ENCODE data around the gene CADM1.

Gene CADM1

DNA sequence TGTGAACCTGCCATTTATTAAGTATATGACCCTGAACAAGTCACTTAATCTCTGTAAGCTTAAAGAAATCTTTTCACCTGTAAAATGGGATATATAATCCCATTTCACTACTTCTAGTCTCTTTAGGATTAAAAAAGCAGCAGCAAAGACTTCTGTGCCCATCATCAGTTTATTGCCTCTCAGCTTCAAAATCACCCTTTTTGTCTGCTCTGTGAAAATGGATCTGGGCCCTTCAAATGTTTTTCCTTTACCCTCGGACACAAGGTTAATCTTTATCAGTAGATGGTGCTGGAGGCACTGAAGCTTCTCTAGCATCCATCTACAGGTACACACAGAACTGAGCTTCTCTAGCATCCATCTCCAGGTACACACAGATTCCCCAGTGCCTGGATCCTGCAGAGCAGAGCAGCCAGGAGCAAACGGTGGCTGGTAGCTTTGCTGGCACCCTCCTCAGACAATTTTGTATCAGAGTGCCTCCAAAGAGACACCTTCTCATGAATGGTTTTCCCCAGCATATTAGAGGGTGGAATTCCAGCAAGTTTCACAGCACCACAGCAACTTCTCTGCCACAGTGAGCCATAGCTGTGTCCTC lies 56.8 kb downstream of the CADM1 start:
- DNase-seq (ENCODE audit: low read depth, low spot score): no peak

- no peak for DNase-seq (ENCODE audit: low read depth, low spot score)
Observed at GRCh38 chr11:115446214-115446613, 58.0 kb downstream of the CADM1 start.

- no peak for DNase-seq (ENCODE audit: low read depth, low spot score)
Observed at GRCh38 chr11:115444542-115444941, 59.7 kb downstream of the CADM1 start.

GRCh38 chr11:115439969-115440540 lies 64.2 kb downstream of the CADM1 start:
- no peak for DNase-seq (ENCODE audit: low read depth, low spot score)

GRCh38 chr11:115439385-115439784 lies 64.8 kb downstream of the CADM1 start:
- peak; percentile 83 for DNase-seq (ENCODE audit: low read depth, low spot score)

- no peak for DNase-seq (ENCODE audit: low read depth, low spot score)
Observed at GRCh38 chr11:115437902-115438575, 66.2 kb downstream of the CADM1 start.

DNA sequence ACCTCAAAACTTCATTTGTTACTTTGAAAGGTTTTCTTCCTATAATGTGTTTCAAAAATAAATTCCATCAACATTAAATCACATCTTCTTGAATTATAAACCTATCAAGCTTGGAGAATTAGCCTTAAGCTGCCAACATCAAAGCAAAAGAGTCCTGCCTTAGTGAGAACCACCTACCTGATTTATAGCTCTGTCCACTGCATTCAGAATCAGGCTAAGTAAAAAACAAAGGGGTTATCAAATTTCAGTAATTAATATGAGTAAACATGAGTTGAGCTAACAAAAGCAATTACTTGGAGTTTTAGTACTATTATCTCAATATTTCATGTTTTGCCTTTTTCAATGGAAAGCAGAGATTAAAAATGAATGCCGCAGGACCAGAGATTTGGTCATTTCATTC lies 73.9 kb downstream of the CADM1 start:
- DNase-seq (ENCODE audit: low read depth, low spot score): no peak

DNA sequence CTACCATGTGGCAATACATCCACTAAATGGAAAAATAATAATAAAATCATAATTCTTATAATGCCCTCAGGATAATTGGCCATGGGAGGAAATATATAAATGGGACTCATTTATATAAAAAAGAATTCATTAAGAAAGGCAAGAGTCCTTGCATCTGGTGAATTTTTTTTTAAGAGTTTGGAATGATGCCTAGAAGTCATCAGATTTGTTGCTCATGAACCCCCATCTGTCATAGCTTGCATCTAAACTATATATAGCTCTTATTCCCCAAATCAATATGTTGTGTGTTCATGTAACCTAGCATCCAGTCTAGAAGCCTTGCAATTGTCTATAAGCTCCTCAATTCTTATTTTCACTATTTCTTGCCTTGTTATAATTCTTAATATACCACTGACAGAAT lies 75.9 kb downstream of the CADM1 start:
- no peak for DNase-seq (ENCODE audit: low read depth, low spot score)

- no peak for DNase-seq (ENCODE audit: low read depth, low spot score)
Observed at GRCh38 chr11:115425816-115426215, 78.4 kb downstream of the CADM1 start.

DNA sequence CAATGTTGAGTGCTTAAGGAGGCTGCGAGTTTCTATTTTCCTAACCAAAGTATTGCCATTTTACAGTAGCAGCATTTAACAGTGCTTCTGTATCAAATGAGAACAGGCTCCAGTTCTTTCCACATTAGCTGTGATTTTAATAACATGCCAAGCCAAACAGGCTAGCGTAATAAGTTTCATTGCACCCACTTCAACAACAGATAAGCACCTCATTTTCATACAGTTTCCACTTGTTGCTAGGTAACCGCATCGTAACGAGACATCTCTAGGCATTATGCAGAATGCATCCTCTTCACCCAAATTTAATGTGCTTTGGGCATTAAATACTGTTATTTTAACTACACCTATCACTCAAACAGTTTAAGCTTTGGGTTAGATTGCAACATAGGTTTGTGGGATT lies 79.0 kb downstream of the CADM1 start:
- DNase-seq (ENCODE audit: low read depth, low spot score): no peak

DNA sequence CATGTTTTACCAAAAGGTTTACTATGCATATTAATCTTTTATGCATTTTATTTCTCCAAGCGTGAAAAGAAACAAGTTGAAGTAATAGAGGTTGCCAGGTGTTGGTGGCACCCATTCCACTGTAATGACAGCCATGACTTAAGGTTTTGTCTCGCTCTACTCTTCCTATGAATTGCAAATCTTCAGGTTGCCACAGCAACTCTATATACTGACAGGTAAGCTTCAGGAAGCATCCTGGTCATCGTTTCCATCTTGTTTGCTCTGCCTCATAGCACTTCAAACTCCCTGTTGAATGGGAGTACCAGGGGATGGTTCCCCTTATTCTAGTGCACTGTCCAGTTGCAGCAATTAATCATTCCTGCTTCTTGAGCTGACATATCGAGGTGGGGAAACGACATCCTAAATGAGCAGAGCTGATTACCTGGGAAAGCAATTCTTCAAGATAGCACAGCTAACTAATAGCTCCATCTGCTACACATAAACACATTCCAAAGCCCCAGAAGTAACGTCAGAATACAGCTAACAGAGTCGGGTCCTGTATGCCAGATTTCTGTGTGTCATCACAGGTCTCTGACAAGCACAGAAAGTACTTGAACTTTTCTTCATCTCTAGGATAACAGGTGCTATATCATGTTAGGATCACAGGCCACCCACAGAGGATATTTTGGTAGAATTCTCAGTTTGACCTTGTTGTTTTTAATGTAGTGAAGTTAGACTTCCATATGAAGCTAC lies 80.3 kb downstream of the CADM1 start:
- no peak for DNase-seq (ENCODE audit: low read depth, low spot score)

DNA sequence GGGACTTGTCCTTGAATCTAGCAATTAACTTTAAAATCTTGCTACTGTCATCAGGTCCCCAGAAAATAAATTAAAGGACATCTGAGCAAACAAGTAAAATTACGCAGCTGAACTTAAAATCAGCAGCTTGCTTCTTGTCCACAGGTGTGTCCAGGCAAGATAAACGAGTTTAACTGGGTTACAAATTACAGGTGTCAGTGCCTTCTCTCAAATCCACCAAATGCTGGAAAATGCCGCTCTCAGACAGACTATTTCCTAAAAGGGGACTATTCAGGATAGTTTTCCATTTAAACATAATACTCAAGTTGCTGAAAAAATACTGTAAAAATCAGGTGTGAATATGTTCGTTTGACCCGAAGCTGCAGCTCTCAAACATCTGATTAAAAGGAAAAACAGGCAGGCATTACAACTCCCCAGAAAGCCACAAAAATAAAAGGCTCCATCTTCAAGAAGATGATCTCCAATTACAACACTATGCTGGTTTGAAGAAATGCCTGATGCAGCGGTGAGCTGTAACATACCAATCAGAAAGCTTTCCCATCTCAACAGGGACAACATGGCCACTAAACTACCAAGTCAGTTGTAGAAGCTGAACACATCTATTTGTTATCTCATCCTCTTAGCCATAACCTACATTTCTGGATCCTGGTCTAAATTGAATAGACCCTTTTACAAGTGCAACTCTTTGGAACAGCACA lies 82.1 kb downstream of the CADM1 start:
- DNase-seq (ENCODE audit: low read depth, low spot score): no peak

GRCh38 chr11:115421352-115421991 lies 82.7 kb downstream of the CADM1 start:
- DNase-seq (ENCODE audit: low read depth, low spot score): no peak

DNA sequence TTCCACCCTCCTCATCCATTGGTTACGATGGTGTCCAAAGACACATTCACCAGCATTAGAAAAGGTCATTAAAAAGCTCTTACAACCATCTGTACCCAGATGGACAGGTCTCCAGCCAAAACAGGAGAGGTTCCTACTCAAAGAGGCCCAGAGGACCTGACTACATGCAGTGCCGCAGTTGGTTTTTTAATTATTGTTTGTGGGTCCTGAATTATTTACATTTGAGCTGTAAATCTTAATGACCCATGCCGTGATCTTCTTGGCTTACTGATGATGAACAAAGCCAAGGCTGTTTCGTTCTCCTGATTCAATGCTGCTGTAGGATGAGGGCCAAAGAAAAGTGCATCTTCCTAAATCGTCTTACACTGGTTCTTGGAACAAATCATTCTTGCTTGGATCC lies 83.7 kb downstream of the CADM1 start:
- DNase-seq (ENCODE audit: low read depth, low spot score): no peak

- DNase-seq (ENCODE audit: low read depth, low spot score): no peak
Observed at GRCh38 chr11:115418626-115419025, 85.6 kb downstream of the CADM1 start.

DNA sequence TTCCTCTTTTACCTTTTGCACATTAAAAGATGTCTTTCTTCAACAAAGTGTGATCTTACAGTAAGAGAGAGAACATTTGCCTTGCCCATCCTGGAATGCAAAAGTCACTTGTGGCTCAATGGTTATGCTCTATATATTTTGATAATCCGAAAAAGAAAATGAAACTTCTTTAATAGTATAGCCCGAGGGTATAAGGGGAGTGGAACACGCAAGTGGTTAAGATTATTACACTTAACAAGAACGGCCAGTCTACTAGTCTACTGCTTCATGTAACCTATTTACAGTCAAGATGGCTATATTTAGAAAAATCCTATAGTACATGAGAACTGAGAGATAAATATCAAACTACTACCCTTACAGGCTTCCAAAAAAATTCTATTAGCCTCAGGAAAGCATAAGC lies 86.1 kb downstream of the CADM1 start:
- no peak for DNase-seq (ENCODE audit: low read depth, low spot score)

- no peak for DNase-seq (ENCODE audit: low read depth, low spot score)
Observed at GRCh38 chr11:115411120-115411519, 93.1 kb downstream of the CADM1 start.

DNA sequence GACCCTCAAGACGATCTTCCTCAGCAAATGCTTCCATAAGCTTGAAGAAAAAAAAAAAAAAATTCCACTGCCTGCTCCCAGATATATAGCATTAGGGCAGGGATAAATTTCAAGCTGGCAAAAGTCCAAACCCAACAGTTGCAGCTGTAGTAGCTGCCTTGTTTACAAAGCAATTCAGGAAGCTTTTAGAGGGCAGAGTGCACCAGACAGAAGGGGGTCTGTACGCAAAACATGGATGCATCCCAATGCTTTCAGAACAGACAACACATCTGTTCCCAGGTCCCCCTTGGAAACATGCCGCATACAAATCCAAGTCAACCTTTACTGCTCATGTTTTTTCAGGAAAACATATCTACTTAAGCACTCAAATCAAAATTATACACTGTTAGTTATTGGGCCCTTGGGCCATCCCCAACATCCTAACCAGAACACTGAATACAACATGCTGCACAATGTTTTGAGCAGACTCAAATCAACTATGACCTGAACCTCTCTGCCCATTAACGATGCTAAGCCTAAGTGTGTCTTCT lies 94.5 kb downstream of the CADM1 start:
- DNase-seq (ENCODE audit: low read depth, low spot score): no peak

- DNase-seq (ENCODE audit: low read depth, low spot score): no peak
Observed at GRCh38 chr11:115409116-115409670, 95.0 kb downstream of the CADM1 start.

DNA sequence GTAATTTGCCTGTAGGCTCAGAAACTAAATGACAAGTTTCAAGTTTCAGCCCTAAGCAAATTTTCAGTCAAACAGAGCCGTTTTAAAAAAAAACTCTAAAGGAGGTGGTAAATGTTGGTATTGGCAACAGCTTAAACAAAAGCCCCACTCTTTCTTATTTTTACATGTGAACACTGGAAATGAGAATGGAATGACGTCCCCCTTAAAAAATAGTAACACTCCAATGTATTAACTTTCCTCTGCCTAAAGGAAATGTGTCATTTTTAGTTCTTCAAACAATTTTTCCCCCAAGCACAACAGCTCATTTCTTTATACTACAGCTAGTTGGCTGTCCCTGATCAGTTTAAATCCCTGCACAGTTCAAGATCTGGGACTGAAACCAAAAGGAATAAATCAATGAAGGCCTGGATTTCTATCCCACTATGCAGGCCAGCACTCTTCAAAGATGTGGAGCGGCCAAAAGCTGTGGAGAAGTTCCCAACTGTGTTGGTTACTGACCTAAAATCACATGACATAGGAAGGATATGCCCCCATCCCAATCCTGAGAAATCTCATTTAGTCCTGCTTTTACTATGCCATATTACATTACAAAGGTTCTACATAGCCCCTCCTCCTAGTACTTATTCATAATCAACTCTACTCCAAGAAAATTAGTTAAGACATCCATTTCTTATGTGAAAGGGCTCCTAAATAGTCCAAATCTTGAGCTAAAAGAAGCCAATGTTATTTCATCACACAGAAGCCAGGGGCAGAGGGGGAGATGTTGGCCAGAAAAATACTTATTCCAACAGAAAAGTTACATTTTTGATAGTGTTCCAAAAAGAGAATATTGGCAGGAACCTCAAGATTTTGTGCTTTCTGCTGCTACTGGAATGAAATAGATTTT lies 95.9 kb downstream of the CADM1 start:
- DNase-seq (ENCODE audit: low read depth, low spot score): peak; percentile 54
